Muscle layer of colon (tissue), 2 donors: ENCODE results near the gene SLC6A15.
A peak's percentile ranks its signal among the peaks of the same experiment; 100 is the strongest.

Experiments used
- H3K27ac ChIP-seq: one replicate; pipeline ENCODE4 v1.7.0; 2013; ENCODE audit warnings: low read depth, mild to moderate bottlenecking, low read length, moderate library complexity
- H3K27me3 ChIP-seq, 2 donors: one replicate each; pipeline ENCODE4 v1.7.0; 2013; ENCODE audit warnings: low read length in 2 of 2, mild to moderate bottlenecking in 2 of 2; ENCODE audit not compliant: insufficient read depth in 2 of 2, control insufficient read depth in 1 of 2
- H3K36me3 ChIP-seq: one replicate; pipeline ENCODE4 v1.7.0; 2013; ENCODE audit warnings: mild to moderate bottlenecking, low read length; ENCODE audit not compliant: insufficient read depth
- H3K4me1 ChIP-seq: one replicate; pipeline ENCODE4 v1.7.0; 2013; ENCODE audit warnings: mild to moderate bottlenecking, low read length; ENCODE audit not compliant: insufficient read depth
- H3K4me3 ChIP-seq, 2 donors: one replicate each; pipeline ENCODE4 v1.7.0; 2013; ENCODE audit warnings: low read length in 2 of 2, low read depth in 1 of 2, mild to moderate bottlenecking in 1 of 2, moderate library complexity in 1 of 2
- H3K9ac ChIP-seq: one replicate; pipeline ENCODE4 v1.7.0; 2013; ENCODE audit warnings: low read length
- H3K9me3 ChIP-seq: one replicate; pipeline ENCODE4 v1.7.0; 2013; ENCODE audit warnings: mild to moderate bottlenecking, low read length
- donor health status: abdominal sarcoma.
- donor health status: Adenocarcinoma of cecum.

Gene SLC6A15

GRCh38 chr12:84912198-84913128, at the start of gene SLC6A15:
Gene SLC6A15, minus strand, starts transcription at chr12:84912799. Its CDS starts 20,679 bp downstream, at chr12:84892120.
- no peak within 1 kb of the TSS for H3K9ac ChIP-seq
- peak within 1 kb of the TSS; percentile 41 to 63 for H3K4me3 ChIP-seq
- H3K27me3 ChIP-seq: peaks cover 6 to 30% of the 10 kb centered on the region in 2 donors

DNA sequence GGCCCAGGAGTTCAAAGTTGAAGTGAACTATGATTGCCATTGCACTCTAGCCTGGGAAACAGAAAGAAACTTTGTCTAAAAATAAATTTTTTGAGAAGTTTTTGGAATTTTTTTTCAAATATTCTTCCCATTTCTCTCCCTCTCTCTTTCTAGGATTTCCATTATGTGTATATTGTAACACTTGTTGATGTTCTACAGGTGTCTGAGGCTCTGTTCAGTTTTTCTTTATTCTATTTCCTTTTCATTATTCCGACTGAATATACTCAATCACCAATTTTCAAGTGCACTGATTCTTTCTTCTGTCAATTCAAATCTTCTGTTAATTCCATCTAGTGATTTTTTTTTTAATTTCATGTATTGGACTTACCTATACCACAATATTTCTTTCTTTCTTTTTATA, 48.3 kb upstream of the SLC6A15 start:
- no peak overlapping the region for H3K4me3 ChIP-seq
- H3K4me1 ChIP-seq: no peaks in the 10 kb centered on the region
- H3K9me3 ChIP-seq: no peaks in the 10 kb centered on the region
- H3K27ac ChIP-seq: no peak overlapping the region
- H3K9ac ChIP-seq: no peak overlapping the region
- no peaks in the 10 kb centered on the region for H3K27me3 ChIP-seq
- H3K36me3 ChIP-seq: no peaks in the 10 kb centered on the region

More at GRCh38 chr12:84912198-84913128, at the start of gene SLC6A15:
- Histone ChIP-seq H3K36me3 (no peaks in the 10 kb centered on the region), H3K9me3 (no peaks in the 10 kb centered on the region), H3K27ac (no peak within 1 kb of the TSS), H3K4me1 (peaks cover 8% of the 10 kb centered on the region)

DNA sequence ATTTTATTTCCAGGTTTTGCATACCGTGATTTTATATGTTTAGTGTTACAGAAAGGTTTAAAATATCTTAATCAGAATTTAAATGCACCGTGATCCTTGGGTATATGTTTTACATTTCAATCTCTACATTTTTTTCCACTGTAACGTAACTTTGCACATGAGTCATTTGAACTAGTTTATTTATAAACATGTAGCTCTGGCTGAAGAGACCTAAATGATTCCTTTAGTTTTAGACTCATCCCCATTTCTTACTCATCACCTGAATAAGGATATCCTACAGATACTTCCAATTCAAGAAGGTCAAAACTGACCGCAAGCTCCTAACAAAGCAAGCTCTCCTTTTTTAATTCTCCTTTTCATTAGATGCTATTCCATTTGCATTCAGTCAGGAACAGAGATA, 42.7 kb upstream of the SLC6A15 start:
- Histone ChIP-seq H3K4me3 (no peak overlapping the region), H3K4me1 (no peaks in the 10 kb centered on the region)

DNA sequence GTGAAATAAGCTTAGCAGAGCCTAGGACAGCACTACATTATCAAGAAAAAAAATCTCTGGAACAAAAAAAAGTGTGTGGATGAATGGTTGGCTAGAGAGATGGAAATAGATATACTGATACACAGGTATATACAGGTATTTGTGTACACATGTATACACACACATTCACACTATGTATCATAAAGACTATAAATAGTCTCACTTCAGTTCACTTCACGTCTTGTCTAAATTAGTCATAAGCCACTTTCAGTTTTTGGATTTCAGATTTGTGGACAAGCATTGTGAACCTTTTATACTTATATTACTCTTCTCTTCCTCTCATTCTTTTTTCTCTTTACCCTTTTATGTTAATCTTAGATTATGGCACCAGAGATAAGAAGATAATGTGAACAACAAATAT, 41.8 kb upstream of the SLC6A15 start:
- Histone ChIP-seq H3K27ac (no peak overlapping the region), H3K9me3 (no peaks in the 10 kb centered on the region), H3K9ac (no peak overlapping the region), H3K4me1 (no peaks in the 10 kb centered on the region), H3K27me3 (no peaks in the 10 kb centered on the region), H3K36me3 (no peaks in the 10 kb centered on the region), H3K4me3 (no peak overlapping the region)

More for the DNA sequence above, 42.7 kb upstream of the SLC6A15 start:
- no peaks in the 10 kb centered on the region for H3K27me3 ChIP-seq
- H3K36me3 ChIP-seq: no peaks in the 10 kb centered on the region
- no peak overlapping the region for H3K27ac ChIP-seq
- H3K9me3 ChIP-seq: no peaks in the 10 kb centered on the region
- no peak overlapping the region for H3K9ac ChIP-seq

- Histone ChIP-seq H3K9me3 (no peaks in the 10 kb centered on the region), H3K4me1 (no peaks in the 10 kb centered on the region), H3K27me3 (no peaks in the 10 kb centered on the region), H3K27ac (no peak overlapping the region), H3K36me3 (no peaks in the 10 kb centered on the region), H3K4me3 (no peak overlapping the region), H3K9ac (no peak overlapping the region)
Observed at GRCh38 chr12:84950971-84951546, 38.5 kb upstream of the SLC6A15 start.

GRCh38 chr12:84946753-84947152, 34.2 kb upstream of the SLC6A15 start:
- no peak overlapping the region for H3K27ac ChIP-seq
- no peak overlapping the region for H3K9ac ChIP-seq

DNA sequence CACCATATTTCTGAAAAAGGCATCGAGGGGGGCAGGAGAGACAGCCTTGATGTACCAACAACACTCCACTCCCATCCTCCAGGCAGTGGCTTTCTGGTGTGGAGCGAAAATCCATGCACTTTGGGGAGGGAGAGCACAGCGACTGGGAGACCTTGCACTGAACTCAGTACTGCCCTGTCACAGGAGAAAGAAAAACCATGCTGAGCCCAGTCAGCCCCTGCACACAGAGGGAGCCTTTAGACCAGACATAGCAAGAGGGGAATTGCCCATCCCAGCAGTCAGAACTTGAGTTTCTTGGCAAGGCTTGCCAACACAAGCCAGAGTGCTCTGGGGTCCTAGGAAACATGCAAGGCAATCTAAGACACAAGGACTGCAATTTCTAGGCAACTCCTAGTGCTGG, 24.8 kb upstream of the SLC6A15 start:
- no peak overlapping the region for H3K9ac ChIP-seq
- no peak overlapping the region for H3K4me3 ChIP-seq
- H3K36me3 ChIP-seq: no peaks in the 10 kb centered on the region
- no peak overlapping the region for H3K27ac ChIP-seq
- no peaks in the 10 kb centered on the region for H3K9me3 ChIP-seq
- H3K27me3 ChIP-seq: no peaks in the 10 kb centered on the region
- H3K4me1 ChIP-seq: no peaks in the 10 kb centered on the region

More at GRCh38 chr12:84946753-84947152, 34.2 kb upstream of the SLC6A15 start:
- Histone ChIP-seq H3K27me3 (no peaks in the 10 kb centered on the region), H3K36me3 (no peaks in the 10 kb centered on the region), H3K4me3 (no peak overlapping the region), H3K4me1 (no peaks in the 10 kb centered on the region), H3K9me3 (no peaks in the 10 kb centered on the region)

GRCh38 chr12:84929501-84929900, 16.9 kb upstream of the SLC6A15 start:
- Histone ChIP-seq H3K27ac (no peak overlapping the region), H3K27me3 (peaks cover 0 to 4% of the 10 kb centered on the region in 2 donors), H3K9ac (no peak overlapping the region), H3K4me1 (no peaks in the 10 kb centered on the region), H3K4me3 (no peak overlapping the region), H3K36me3 (no peaks in the 10 kb centered on the region), H3K9me3 (no peaks in the 10 kb centered on the region)

- Histone ChIP-seq H3K9ac (no peak overlapping the region), H3K36me3 (no peaks in the 10 kb centered on the region), H3K9me3 (no peaks in the 10 kb centered on the region), H3K27ac (no peak overlapping the region), H3K4me1 (no peaks in the 10 kb centered on the region), H3K4me3 (no peak overlapping the region), H3K27me3 (peaks cover 0 to 4% of the 10 kb centered on the region in 2 donors)
Observed at GRCh38 chr12:84924981-84925380, 12.4 kb upstream of the SLC6A15 start.

- no peaks in the 10 kb centered on the region for H3K9me3 ChIP-seq
- no peak overlapping the region for H3K4me3 ChIP-seq
- no peaks in the 10 kb centered on the region for H3K36me3 ChIP-seq
- H3K9ac ChIP-seq: no peak overlapping the region
- peaks cover 0 to 4% of the 10 kb centered on the region in 2 donors for H3K27me3 ChIP-seq
- no peaks in the 10 kb centered on the region for H3K4me1 ChIP-seq
- no peak overlapping the region for H3K27ac ChIP-seq
Observed at GRCh38 chr12:84922693-84923092, 10.1 kb upstream of the SLC6A15 start.

DNA sequence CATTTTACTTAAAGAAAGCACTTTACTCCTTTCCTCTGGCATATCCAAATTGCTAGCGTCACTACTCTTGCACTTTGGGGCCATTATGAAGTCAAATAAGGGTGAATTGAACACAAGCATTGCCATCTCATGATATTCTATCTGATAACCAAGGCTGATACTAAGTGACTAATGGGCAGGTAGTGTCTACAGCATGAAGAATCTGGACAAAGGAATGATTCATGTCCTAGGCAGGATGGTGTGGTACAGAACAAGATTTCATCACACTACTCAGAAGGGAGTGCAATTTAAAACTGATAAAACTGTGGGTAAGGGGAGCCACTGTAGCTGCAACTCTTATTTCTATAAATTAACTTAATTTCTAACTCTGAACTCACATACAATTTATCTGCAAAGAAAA, 7.7 kb upstream of the SLC6A15 start:
- H3K9me3 ChIP-seq: no peaks in the 10 kb centered on the region
- no peaks in the 10 kb centered on the region for H3K4me1 ChIP-seq
- H3K4me3 ChIP-seq: no peak overlapping the region
- no peaks in the 10 kb centered on the region for H3K27me3 ChIP-seq
- H3K36me3 ChIP-seq: no peaks in the 10 kb centered on the region
- H3K9ac ChIP-seq: no peak overlapping the region
- H3K27ac ChIP-seq: no peak overlapping the region
